ENCODE results near the gene CANT1. TPM values are rescaled to one million over a fixed set of nuclear protein-coding genes. Genes with fewer than 3 reads are reported as not detected.

The CANT1 gene
- total RNA-seq, 1 experiment from 2014 or later = 34.1 TPM

DNA sequence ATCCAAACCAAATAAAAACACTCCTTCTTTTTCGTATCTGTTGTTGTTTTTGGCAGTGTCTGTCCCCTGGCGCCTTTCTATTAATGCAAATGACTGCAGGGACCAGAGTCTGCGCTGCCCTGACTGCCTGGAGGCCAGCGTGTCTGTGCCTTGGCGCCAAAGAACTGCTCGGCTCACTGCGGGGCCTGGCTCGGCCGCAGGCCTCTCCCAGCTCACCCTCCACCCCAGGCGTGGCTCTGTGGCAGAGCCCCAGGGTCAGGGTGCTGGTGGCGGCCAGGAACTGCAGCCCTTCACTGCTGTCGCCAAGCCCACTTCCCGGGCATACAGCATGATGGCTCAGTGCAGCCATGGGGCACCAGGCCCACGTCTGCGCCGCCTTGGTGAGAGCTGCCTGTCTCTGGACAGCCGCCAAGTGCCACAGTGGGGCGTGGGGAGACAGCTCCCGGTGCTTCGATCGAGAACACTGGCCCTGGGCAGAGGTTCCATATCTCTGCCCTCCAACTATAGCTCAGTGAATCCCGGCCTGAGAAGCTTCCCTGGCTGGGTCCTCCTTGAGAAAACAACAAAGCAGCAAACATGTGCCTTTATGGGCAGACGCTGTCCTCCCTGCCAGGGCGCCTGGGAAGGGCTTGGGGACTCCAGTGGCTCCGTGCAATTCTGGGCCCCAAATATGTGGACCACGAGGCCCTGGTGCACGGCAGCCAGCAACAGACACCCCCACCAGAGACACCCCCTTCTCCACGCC lies 11.1 kb downstream of the CANT1 start:
- POLR2A ChIA-PET = no interaction called here
- Mint-ChIP-seq H3K27ac (no peak overlapping the region), H3K4me3 (no peak overlapping the region), H3K27me3 (ENCODE audit: low read depth) (peaks cover 46% of the 10 kb centered on the region), H3K36me3 (peaks cover 20% of the 10 kb centered on the region), H3K4me1 (no peaks in the 10 kb centered on the region), H3K9me3 (no peaks in the 10 kb centered on the region)
- CTCF ChIA-PET = no interaction called here
- ATAC-seq (no peak), DNase-seq (ENCODE audit: low spot score) (no peak)
- no peak for TF ChIP-seq JAZF1 (CRISPR knock-in tag; IDR thresholded peaks at IDR 0.05)

GRCh38 chr17:78997881-78998280 lies 11.7 kb downstream of the CANT1 start:
- DNase-seq (ENCODE audit: low spot score) = no peak
- Mint-ChIP-seq H3K27me3 (ENCODE audit: low read depth) (peaks cover 40% of the 10 kb centered on the region), H3K4me1 (no peaks in the 10 kb centered on the region), H3K27ac (no peak overlapping the region), H3K9me3 (no peaks in the 10 kb centered on the region), H3K4me3 (no peak overlapping the region), H3K36me3 (peaks cover 21% of the 10 kb centered on the region)
- ChIA-PET CTCF (no interaction called here), POLR2A (no interaction called here)
- TF ChIP-seq, protein P1, sequence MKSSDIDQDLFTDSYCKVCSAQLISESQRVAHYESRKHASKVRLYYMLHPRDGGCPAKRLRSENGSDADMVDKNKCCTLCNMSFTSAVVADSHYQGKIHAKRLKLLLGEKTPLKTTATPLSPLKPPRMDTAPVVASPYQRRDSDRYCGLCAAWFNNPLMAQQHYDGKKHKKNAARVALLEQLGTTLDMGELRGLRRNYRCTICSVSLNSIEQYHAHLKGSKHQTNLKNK (CRISPR knock-in tag; IDR thresholded peaks at IDR 0.05) = no peak
- no peak for TF ChIP-seq ARID4B (CRISPR knock-in tag; IDR thresholded peaks at IDR 0.05; ENCODE audit: borderline replicate concordance)
- no peak for TF ChIP-seq KAT7 (CRISPR knock-in tag; IDR thresholded peaks at IDR 0.05; ENCODE audit: borderline replicate concordance)
- TF ChIP-seq CREB1 (CRISPR knock-in tag; IDR thresholded peaks at IDR 0.05) = no peak
- no peak for TF ChIP-seq FOXK1 (CRISPR knock-in tag; IDR thresholded peaks at IDR 0.05)
- no peak for TF ChIP-seq ZNF423 (CRISPR knock-in tag; IDR thresholded peaks at IDR 0.05)
- ATAC-seq = no peak

GRCh38 chr17:78997231-78997741 lies 12.3 kb downstream of the CANT1 start:
- Mint-ChIP-seq H3K9me3 (no peaks in the 10 kb centered on the region), H3K27ac (no peak overlapping the region), H3K36me3 (peaks cover 21% of the 10 kb centered on the region), H3K4me1 (no peaks in the 10 kb centered on the region), H3K27me3 (ENCODE audit: low read depth) (peaks cover 34% of the 10 kb centered on the region), H3K4me3 (no peak overlapping the region)
- DNase-seq (ENCODE audit: low spot score) (no peak), ATAC-seq (no peak)
- ChIA-PET POLR2A (no interaction called here), CTCF (interaction anchor here (1.6 kb wide), 1 partner anchor 45 kb away, joined by 5 read pairs; no protein-coding TSS in a partner anchor)
- TF ChIP-seq ZNF671 (CRISPR knock-in tag; IDR thresholded peaks at IDR 0.05) (no peak), ZNF263 (CRISPR knock-in tag; IDR thresholded peaks at IDR 0.05; ENCODE audit: low read depth) (no peak), MLX (CRISPR knock-in tag; IDR thresholded peaks at IDR 0.05) (no peak), ARID4B (CRISPR knock-in tag; IDR thresholded peaks at IDR 0.05; ENCODE audit: borderline replicate concordance) (no peak), FOXK1 (CRISPR knock-in tag; IDR thresholded peaks at IDR 0.05) (no peak), ZNF281 (CRISPR knock-in tag; IDR thresholded peaks at IDR 0.05) (no peak), ESRRA (CRISPR knock-in tag; IDR thresholded peaks at IDR 0.05; ENCODE audit: borderline replicate concordance) (no peak)
- TF ChIP-seq, protein P2, sequence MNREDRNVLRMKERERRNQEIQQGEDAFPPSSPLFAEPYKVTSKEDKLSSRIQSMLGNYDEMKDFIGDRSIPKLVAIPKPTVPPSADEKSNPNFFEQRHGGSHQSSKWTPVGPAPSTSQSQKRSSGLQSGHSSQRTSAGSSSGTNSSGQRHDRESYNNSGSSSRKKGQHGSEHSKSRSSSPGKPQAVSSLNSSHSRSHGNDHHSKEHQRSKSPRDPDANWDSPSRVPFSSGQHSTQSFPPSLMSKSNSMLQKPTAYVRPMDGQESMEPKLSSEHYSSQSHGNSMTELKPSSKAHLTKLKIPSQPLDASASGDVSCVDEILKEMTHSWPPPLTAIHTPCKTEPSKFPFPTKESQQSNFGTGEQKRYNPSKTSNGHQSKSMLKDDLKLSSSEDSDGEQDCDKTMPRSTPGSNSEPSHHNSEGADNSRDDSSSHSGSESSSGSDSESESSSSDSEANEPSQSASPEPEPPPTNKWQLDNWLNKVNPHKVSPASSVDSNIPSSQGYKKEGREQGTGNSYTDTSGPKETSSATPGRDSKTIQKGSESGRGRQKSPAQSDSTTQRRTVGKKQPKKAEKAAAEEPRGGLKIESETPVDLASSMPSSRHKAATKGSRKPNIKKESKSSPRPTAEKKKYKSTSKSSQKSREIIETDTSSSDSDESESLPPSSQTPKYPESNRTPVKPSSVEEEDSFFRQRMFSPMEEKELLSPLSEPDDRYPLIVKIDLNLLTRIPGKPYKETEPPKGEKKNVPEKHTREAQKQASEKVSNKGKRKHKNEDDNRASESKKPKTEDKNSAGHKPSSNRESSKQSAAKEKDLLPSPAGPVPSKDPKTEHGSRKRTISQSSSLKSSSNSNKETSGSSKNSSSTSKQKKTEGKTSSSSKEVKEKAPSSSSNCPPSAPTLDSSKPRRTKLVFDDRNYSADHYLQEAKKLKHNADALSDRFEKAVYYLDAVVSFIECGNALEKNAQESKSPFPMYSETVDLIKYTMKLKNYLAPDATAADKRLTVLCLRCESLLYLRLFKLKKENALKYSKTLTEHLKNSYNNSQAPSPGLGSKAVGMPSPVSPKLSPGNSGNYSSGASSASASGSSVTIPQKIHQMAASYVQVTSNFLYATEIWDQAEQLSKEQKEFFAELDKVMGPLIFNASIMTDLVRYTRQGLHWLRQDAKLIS (CRISPR knock-in tag; IDR thresholded peaks at IDR 0.05; ENCODE audit: borderline replicate concordance) = no peak
